Fibroblast of pulmonary artery (primary cell): ENCODE data around the gene PPP4R1.

Experiments
- DNase-seq: peaks from one replicate; pipeline ENCODE4 v3.0.0-alpha.2; 2010; ENCODE audit warnings: low read depth
- H3K4me3 ChIP-seq: replicated peaks from 2 replicates; pipeline ENCODE4 v1.5.1; 2011; ENCODE audit warnings: low read depth, mild to moderate bottlenecking, control low read depth, low read length, moderate library complexity
- TF ChIP-seq, protein P1 (sequence below): IDR thresholded peaks from 2 replicates; pipeline ENCODE4 v1.5.1; 2011; ENCODE audit warnings: mild to moderate bottlenecking, control low read depth, low read length, inconsistent platforms; ENCODE audit errors: missing control alignments

The PPP4R1 gene

DNA sequence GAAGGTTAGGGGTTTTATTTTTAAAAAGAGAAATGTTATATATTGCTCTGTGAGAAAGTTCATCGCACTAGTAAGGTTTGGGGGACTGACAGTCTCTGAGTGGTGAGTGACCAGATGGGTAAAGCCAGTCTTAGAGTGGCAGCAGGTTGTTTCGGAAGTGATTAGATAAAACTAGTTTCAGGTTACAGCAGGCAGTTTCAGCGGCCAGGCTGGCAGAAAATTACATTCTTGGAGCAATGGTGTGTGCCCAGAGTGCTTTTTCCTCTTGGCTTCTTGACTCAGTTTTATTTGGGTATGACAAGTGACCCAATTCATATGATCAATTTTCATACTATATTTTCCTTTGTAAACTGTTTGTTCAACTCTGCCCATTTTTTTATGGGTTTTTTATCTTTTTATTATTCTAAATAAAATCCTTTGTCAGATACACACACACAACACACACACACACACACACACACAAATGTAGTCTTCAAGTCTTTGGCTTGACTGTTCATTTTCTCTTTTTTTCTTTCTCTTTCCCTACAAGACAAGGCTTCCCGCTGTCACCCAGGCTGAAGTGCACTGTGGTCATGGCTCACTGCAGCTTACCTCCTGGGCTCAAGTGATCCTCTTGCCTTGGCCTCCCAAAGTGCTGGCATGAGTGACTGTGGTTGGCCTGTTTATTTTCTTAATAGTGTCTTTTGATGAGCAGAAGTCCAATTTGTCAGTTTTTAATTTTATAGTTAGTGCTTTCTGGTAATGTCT, 108.1 kb downstream of the PPP4R1 start:
- peak; percentile 19 for DNase-seq
- H3K4me3 ChIP-seq, result no peak overlapping the region
- TF ChIP-seq, protein P1, sequence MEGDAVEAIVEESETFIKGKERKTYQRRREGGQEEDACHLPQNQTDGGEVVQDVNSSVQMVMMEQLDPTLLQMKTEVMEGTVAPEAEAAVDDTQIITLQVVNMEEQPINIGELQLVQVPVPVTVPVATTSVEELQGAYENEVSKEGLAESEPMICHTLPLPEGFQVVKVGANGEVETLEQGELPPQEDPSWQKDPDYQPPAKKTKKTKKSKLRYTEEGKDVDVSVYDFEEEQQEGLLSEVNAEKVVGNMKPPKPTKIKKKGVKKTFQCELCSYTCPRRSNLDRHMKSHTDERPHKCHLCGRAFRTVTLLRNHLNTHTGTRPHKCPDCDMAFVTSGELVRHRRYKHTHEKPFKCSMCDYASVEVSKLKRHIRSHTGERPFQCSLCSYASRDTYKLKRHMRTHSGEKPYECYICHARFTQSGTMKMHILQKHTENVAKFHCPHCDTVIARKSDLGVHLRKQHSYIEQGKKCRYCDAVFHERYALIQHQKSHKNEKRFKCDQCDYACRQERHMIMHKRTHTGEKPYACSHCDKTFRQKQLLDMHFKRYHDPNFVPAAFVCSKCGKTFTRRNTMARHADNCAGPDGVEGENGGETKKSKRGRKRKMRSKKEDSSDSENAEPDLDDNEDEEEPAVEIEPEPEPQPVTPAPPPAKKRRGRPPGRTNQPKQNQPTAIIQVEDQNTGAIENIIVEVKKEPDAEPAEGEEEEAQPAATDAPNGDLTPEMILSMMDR, result no peak
